HEK293 (cell line): ENCODE results near the gene KLHL6.

Experiments
- ATF2 ChIP-seq: fragments of 450-650 bp; formaldehyde crosslinking; IDR thresholded peaks from 2 replicates; pipeline ENCODE4 v1.5.1; 2016; ENCODE audit warnings: missing biosample characterization, missing genetic modification characterization, low read depth
- CTCF ChIP-seq: fragments of 450-650 bp; formaldehyde crosslinking; IDR thresholded peaks from 2 replicates; pipeline ENCODE4 v1.5.1; 2016; ENCODE audit warnings: missing biosample characterization, missing genetic modification characterization
- GLI2 ChIP-seq: fragments of 450-650 bp; formaldehyde crosslinking; IDR thresholded peaks from 2 replicates; pipeline ENCODE4; 2017; ENCODE audit warnings: missing biosample characterization, missing genetic modification characterization, low read depth, borderline replicate concordance
- HOXC10 ChIP-seq: sonication (generic); formaldehyde crosslinking; IDR thresholded peaks from 2 replicates; pipeline ENCODE4 v1.8.1; 2023; ENCODE audit warnings: mild to moderate bottlenecking, missing genetic modification reagents
- PRDM4 ChIP-seq: fragments of 450-650 bp; formaldehyde crosslinking; IDR thresholded peaks from 2 replicates; pipeline ENCODE4 v1.5.1; 2017; ENCODE audit warnings: missing biosample characterization, missing genetic modification characterization
- ZNF501 ChIP-seq: fragments of 450-650 bp; formaldehyde crosslinking; IDR thresholded peaks from 2 replicates; pipeline ENCODE4 v1.5.1; 2016; ENCODE audit warnings: missing biosample characterization, missing genetic modification characterization
- ZNF513 ChIP-seq: fragments of 450-650 bp; IDR thresholded peaks from 2 replicates; pipeline ENCODE4 v1.5.1; 2018; ENCODE audit warnings: missing biosample characterization, missing genetic modification characterization
- TF ChIP-seq, protein P1 (sequence below): fragments of 450-650 bp; formaldehyde crosslinking; IDR thresholded peaks from 2 replicates; pipeline ENCODE4 v1.5.1; 2017; ENCODE audit warnings: missing biosample characterization, missing genetic modification characterization

GRCh38 chr3:183486472-183486871, 69.0 kb downstream of the KLHL6 start:
- TF ChIP-seq, protein P1, sequence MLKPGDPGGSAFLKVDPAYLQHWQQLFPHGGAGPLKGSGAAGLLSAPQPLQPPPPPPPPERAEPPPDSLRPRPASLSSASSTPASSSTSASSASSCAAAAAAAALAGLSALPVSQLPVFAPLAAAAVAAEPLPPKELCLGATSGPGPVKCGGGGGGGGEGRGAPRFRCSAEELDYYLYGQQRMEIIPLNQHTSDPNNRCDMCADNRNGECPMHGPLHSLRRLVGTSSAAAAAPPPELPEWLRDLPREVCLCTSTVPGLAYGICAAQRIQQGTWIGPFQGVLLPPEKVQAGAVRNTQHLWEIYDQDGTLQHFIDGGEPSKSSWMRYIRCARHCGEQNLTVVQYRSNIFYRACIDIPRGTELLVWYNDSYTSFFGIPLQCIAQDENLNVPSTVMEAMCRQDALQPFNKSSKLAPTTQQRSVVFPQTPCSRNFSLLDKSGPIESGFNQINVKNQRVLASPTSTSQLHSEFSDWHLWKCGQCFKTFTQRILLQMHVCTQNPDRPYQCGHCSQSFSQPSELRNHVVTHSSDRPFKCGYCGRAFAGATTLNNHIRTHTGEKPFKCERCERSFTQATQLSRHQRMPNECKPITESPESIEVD = no peak
- no peak for TF ChIP-seq ZNF501 (tag by site-specific recombination)
- TF ChIP-seq PRDM4 (tag by site-specific recombination) = no peak
- TF ChIP-seq ZNF513 (tag by site-specific recombination) = no peak
- TF ChIP-seq CTCF = no peak
- no peak for TF ChIP-seq HOXC10 (CRISPR knock-in tag)
- TF ChIP-seq GLI2 (tag by site-specific recombination) = no peak
- TF ChIP-seq ATF2 (tag by site-specific recombination) = no peak
